CD4-positive, alpha-beta T cell treated with Interleukin-6 for 4 hours (primary cell): Measurements from ENCODE around the gene PRMT3.
"Not testable (repeated sequence)": the region's sequence is repeated elsewhere in the genome, so short reads cannot be mapped to it uniquely, and the experiment has no call there.

Experiments
- DNase-seq: peaks from one replicate; pipeline ENCODE4 v3.0.0-alpha.2; 2020; ENCODE audit warnings: mixed read lengths

Gene PRMT3

GRCh38 chr11:20387261-20388095 is at the start of gene PRMT3:
Gene PRMT3 (plus strand): TSS chr11:20387716. CDS start chr11:20387747, 31 bp downstream.
- peak; percentile 98 for DNase-seq

GRCh38 chr11:20342347-20343141 is 45.0 kb upstream of the PRMT3 start:
- peak; percentile 7 for DNase-seq

- no peak for DNase-seq
Measured at GRCh38 chr11:20351136-20351535, 36.4 kb upstream of the PRMT3 start.

- no peak for DNase-seq
Measured at GRCh38 chr11:20351751-20352262, 35.7 kb upstream of the PRMT3 start.

GRCh38 chr11:20353829-20354434 is 33.6 kb upstream of the PRMT3 start:
- DNase-seq: peak; percentile 37

- DNase-seq: peak; percentile 58
Measured at GRCh38 chr11:20355221-20356219, 32.0 kb upstream of the PRMT3 start.

GRCh38 chr11:20357150-20357549 is 30.4 kb upstream of the PRMT3 start:
- DNase-seq: no peak

GRCh38 chr11:20360650-20361049 is 26.9 kb upstream of the PRMT3 start:
- DNase-seq: peak; percentile 56

GRCh38 chr11:20362481-20362880 is 25.0 kb upstream of the PRMT3 start:
- DNase-seq: no peak

GRCh38 chr11:20363149-20363499 is 24.4 kb upstream of the PRMT3 start:
- no peak for DNase-seq

- DNase-seq: peak; percentile 88
Measured at GRCh38 chr11:20363500-20364340, 23.8 kb upstream of the PRMT3 start, which contains the start of gene HTATIP2. Gene HTATIP2 (plus strand): TSS chr11:20363714. CDS start chr11:20364238, 524 bp downstream.

GRCh38 chr11:20364341-20364792 is 23.1 kb upstream of the PRMT3 start:
- DNase-seq: no peak

GRCh38 chr11:20365465-20365864 is 22.1 kb upstream of the PRMT3 start:
- DNase-seq: not testable (repeated sequence)

GRCh38 chr11:20367313-20367948 is 20.1 kb upstream of the PRMT3 start:
- peak; percentile 74 for DNase-seq

GRCh38 chr11:20368438-20368837 is 19.1 kb upstream of the PRMT3 start:
- no peak for DNase-seq

GRCh38 chr11:20369826-20370225 is 17.7 kb upstream of the PRMT3 start:
- DNase-seq: no peak

GRCh38 chr11:20372081-20372626 is 15.4 kb upstream of the PRMT3 start:
- DNase-seq: no peak

GRCh38 chr11:20373147-20373546 is 14.4 kb upstream of the PRMT3 start:
- no peak for DNase-seq

GRCh38 chr11:20373568-20374209 is 13.8 kb upstream of the PRMT3 start:
- no peak for DNase-seq
